Ishikawa (cell line): Measurements from ENCODE around the gene KARS1.

Experiments
- CEBPB ChIP-seq: IDR thresholded peaks from 2 replicates; pipeline ENCODE4 v1.6.1; 2012
- CREB1 ChIP-seq: IDR thresholded peaks from 2 replicates; pipeline ENCODE4 v1.6.1; 2012; ENCODE audit warnings: low read depth
- EGR1 ChIP-seq: IDR thresholded peaks from 2 replicates; pipeline ENCODE4 v1.6.1; 2012
- EP300 ChIP-seq: IDR thresholded peaks from 2 replicates; pipeline ENCODE4 v1.6.1; 2012; ENCODE audit warnings: borderline replicate concordance
- FOXM1 ChIP-seq: IDR thresholded peaks from 2 replicates; pipeline ENCODE4 v1.6.1; 2012; ENCODE audit warnings: low read depth, borderline replicate concordance
- MAX ChIP-seq: IDR thresholded peaks from 2 replicates; pipeline ENCODE4 v1.6.1; 2012
- NFIC ChIP-seq: IDR thresholded peaks from 2 replicates; pipeline ENCODE4 v1.6.1; 2012
- RAD21 ChIP-seq: IDR thresholded peaks from 2 replicates; pipeline ENCODE4 v1.6.1; 2012; ENCODE audit warnings: low read depth
- REST ChIP-seq: IDR thresholded peaks from 2 replicates; pipeline ENCODE4 v1.6.1; 2012; ENCODE audit warnings: low read depth, mild to moderate bottlenecking
- TAF1 ChIP-seq: IDR thresholded peaks from 2 replicates; pipeline ENCODE4 v1.6.1; 2012; ENCODE audit warnings: low read depth, mild to moderate bottlenecking
- TCF12 ChIP-seq: IDR thresholded peaks from 2 replicates; pipeline ENCODE4 v1.6.1; 2012; ENCODE audit warnings: low read depth
- TEAD4 ChIP-seq: IDR thresholded peaks from 2 replicates; pipeline ENCODE4 v1.6.1; 2012
- USF1 ChIP-seq: IDR thresholded peaks from 2 replicates; pipeline ENCODE4 v1.6.1; 2012
- YY1 ChIP-seq: IDR thresholded peaks from 2 replicates; pipeline ENCODE4 v1.6.1; 2012; ENCODE audit warnings: low read depth
- ZBTB7A ChIP-seq: IDR thresholded peaks from 2 replicates; pipeline ENCODE4 v1.6.1; 2012; ENCODE audit warnings: low read depth

The KARS1 gene

GRCh38 chr16:75616521-75617010, 30.9 kb downstream of the KARS1 start:
- TF ChIP-seq EP300, result no peak

- TF ChIP-seq MAX, result no peak
- no peak for TF ChIP-seq EP300
- TF ChIP-seq TAF1, result no peak
- no peak for TF ChIP-seq TEAD4
- no peak for TF ChIP-seq EGR1
- TF ChIP-seq CEBPB, result no peak
- TF ChIP-seq TCF12, result no peak
Measured at GRCh38 chr16:75615619-75616018, 31.8 kb downstream of the KARS1 start.

GRCh38 chr16:75614066-75614897, 33.2 kb downstream of the KARS1 start:
- no peak for TF ChIP-seq CEBPB
- no peak for TF ChIP-seq TAF1
- no peak for TF ChIP-seq ZBTB7A
- TF ChIP-seq TCF12, result no peak
- TF ChIP-seq MAX, result no peak

GRCh38 chr16:75606507-75606906, 41.0 kb downstream of the KARS1 start:
- TF ChIP-seq RAD21, result no peak
- TF ChIP-seq MAX, result no peak
- TF ChIP-seq FOXM1, result no peak
- TF ChIP-seq EP300, result no peak
- no peak for TF ChIP-seq CEBPB
- TF ChIP-seq EGR1, result no peak
- TF ChIP-seq ZBTB7A, result no peak
- TF ChIP-seq YY1, result no peak
- no peak for TF ChIP-seq TCF12
- no peak for TF ChIP-seq TEAD4
- TF ChIP-seq CREB1, result no peak
- no peak for TF ChIP-seq USF1
- TF ChIP-seq REST, result no peak
- TF ChIP-seq NFIC, result no peak
- TF ChIP-seq TAF1, result no peak

- no peak for TF ChIP-seq USF1
Measured at GRCh38 chr16:75603241-75603640, 44.2 kb downstream of the KARS1 start.

GRCh38 chr16:75599452-75600277, 47.8 kb downstream of the KARS1 start:
- TF ChIP-seq FOXM1, result no peak
- TF ChIP-seq TCF12, result no peak
- TF ChIP-seq YY1, result no peak
- no peak for TF ChIP-seq USF1
- no peak for TF ChIP-seq EP300
- no peak for TF ChIP-seq MAX
- no peak for TF ChIP-seq NFIC
- no peak for TF ChIP-seq RAD21
- TF ChIP-seq TEAD4, result no peak
- no peak for TF ChIP-seq TAF1
- no peak for TF ChIP-seq ZBTB7A
- no peak for TF ChIP-seq REST
- no peak for TF ChIP-seq EGR1
- TF ChIP-seq CREB1, result no peak
- no peak for TF ChIP-seq CEBPB
